HCT116 (cell line): Measurements from ENCODE around the gene TEKT3. TPM values are rescaled to one million over a fixed set of nuclear protein-coding genes. Genes with fewer than 3 reads are reported as not detected.

Experiments
- ATAC-seq: fragments of 200-7000 bp; cut with Tn5 transposase; 2 replicates; pipeline ENCODE4 v1.9.1; 2020; ENCODE audit warnings: mild to moderate bottlenecking, moderate library complexity
- BruUV-seq: library from RNA; stranded (reverse); fragments of 400-500 nt; replicated peaks from 2 replicates; lab custom pipeline; 2021; lab: Mats Ljungman, UMichigan
- CTCF ChIA-PET: fragments of 300-600 bp; sonication (Branson Sonifier 250); formaldehyde crosslinking; loops from one replicate; lab custom pipeline; 2021; ENCODE audit warnings: antibody characterized with exemption; lab: Charles Lee
- POLR2A ChIA-PET: fragments of 300-600, 350-600 bp; sonication (Branson Sonifier 250); formaldehyde crosslinking; loops from one replicate; lab custom pipeline; 2021; ENCODE audit warnings: antibody characterized with exemption; lab: Charles Lee
- RAD21 ChIA-PET, 2 experiments: fragments of 300-600 bp; sonication (Branson Sonifier 250); formaldehyde crosslinking; loops; one replicate each; lab custom pipeline; 2023; ENCODE audit warnings: low total read pairs in 2 of 2; ENCODE audit not compliant: uncharacterized antibody in 2 of 2, unreplicated experiment in 2 of 2, low non-redundant PET in 1 of 2; lab: Charles Lee
- DNase-seq: peaks from one replicate; pipeline ENCODE4 v3.0.0-alpha.2; 2010; ENCODE audit warnings: low read depth, low spot score
- H2AFZ ChIP-seq: fragments of 200-600 bp; shearing (Covaris generic), sonication (generic); 2 replicates; pipeline ENCODE4 v1.6.1; 2017; ENCODE audit warnings: low read depth, mixed run types, mixed read lengths, antibody characterized with exemption, low read length; ENCODE audit not compliant: poor library complexity, severe bottlenecking
- H3K27ac ChIP-seq: 2 replicates; pipeline ENCODE4 v1.5.1; 2012; ENCODE audit warnings: low read depth, low read length
- H3K27me3 ChIP-seq: fragments of 200-600 bp; sonication (generic); 2 replicates; pipeline ENCODE4 v1.6.1; 2016; ENCODE audit warnings: mixed run types, low read length, mixed read lengths; ENCODE audit not compliant: insufficient read depth
- H3K36me3 ChIP-seq, 2 experiments: fragments of 200-500 bp in 1 of 2; fragments of 200-600 bp in 1 of 2; sonication (Bioruptor generic) in 1 of 2; sonication (generic) in 1 of 2; 2 replicates each; pipeline versions ENCODE4 v1.5.1 to v1.6.1; 2014 to 2016; ENCODE audit warnings: low read length in 2 of 2, inconsistent platforms in 1 of 2, mixed read lengths in 1 of 2, mixed run types in 1 of 2; ENCODE audit not compliant: insufficient read depth in 2 of 2, control insufficient read depth in 1 of 2
- H3K4me1 ChIP-seq, 2 experiments: fragments of 200-600 bp in 1 of 2; sonication (generic) in 1 of 2; 2 replicates each; pipeline versions ENCODE4 v1.5.1 to v1.6.1; 2012 to 2017; ENCODE audit warnings: low read length in 2 of 2, inconsistent platforms in 1 of 2, mild to moderate bottlenecking in 1 of 2, mixed read lengths in 1 of 2, mixed run types in 1 of 2, moderate library complexity in 1 of 2; ENCODE audit not compliant: insufficient read depth in 2 of 2, control insufficient read depth in 1 of 2
- H3K4me2 ChIP-seq: fragments of 200-600 bp; sonication (generic); 2 replicates; pipeline ENCODE4 v1.6.1; 2017; ENCODE audit warnings: mixed run types, low read length, mixed read lengths
- H3K4me3 ChIP-seq, 2 experiments: fragments of 200-600 bp in 1 of 2; sonication (generic) in 1 of 2; replicated peaks in 1 of 2; 2 replicates each; pipeline ENCODE4 v1.5.1; 2011 to 2016; ENCODE audit warnings: low read length in 2 of 2, control low read depth in 1 of 2, low read depth in 1 of 2, mild to moderate bottlenecking in 1 of 2, mixed read lengths in 1 of 2, mixed run types in 1 of 2
- H3K79me2 ChIP-seq: fragments of 200-600 bp; sonication (generic); 2 replicates; pipeline ENCODE4 v1.6.1; 2017; ENCODE audit warnings: mild to moderate bottlenecking, mixed run types, low read length, moderate library complexity, mixed read lengths; ENCODE audit not compliant: insufficient read depth
- H3K9ac ChIP-seq: fragments of 200-600 bp; sonication (generic); 2 replicates; pipeline ENCODE4 v1.6.1; 2016; ENCODE audit warnings: low read length, mixed read lengths
- H3K9me2 ChIP-seq: fragments of 200-600 bp; sonication (generic), shearing (Covaris generic); 2 replicates; pipeline ENCODE4 v1.6.1; 2017; ENCODE audit warnings: mixed run types, mild to moderate bottlenecking, moderate library complexity; ENCODE audit not compliant: insufficient read depth
- H3K9me3 ChIP-seq, 2 experiments: fragments of 200-500 bp in 1 of 2; fragments of 200-600 bp in 1 of 2; sonication (Bioruptor generic) in 1 of 2; sonication (generic) in 1 of 2; 2 replicates each; pipeline ENCODE4 v1.6.1; 2014 to 2017; ENCODE audit warnings: low read length in 2 of 2, mixed read lengths in 2 of 2, inconsistent platforms in 1 of 2, low read depth in 1 of 2, mild to moderate bottlenecking in 1 of 2, mixed run types in 1 of 2, moderate library complexity in 1 of 2; ENCODE audit not compliant: control insufficient read depth in 1 of 2, insufficient read depth in 1 of 2
- H4K20me1 ChIP-seq: fragments of 200-600 bp; sonication (generic), shearing (Covaris generic); 2 replicates; pipeline ENCODE4 v1.6.1; 2017; ENCODE audit warnings: mixed run types, mild to moderate bottlenecking, moderate library complexity; ENCODE audit not compliant: insufficient read depth
- EGR1 ChIP-seq: IDR thresholded peaks from 2 replicates; pipeline ENCODE4 v1.6.1; 2012; ENCODE audit warnings: low read depth
- FOSL1 ChIP-seq: IDR thresholded peaks from 2 replicates; pipeline ENCODE4 v1.6.1; 2012; ENCODE audit warnings: low read depth
- POLR2A ChIP-seq: IDR thresholded peaks from 2 replicates; pipeline ENCODE4 v1.7.0; 2011; ENCODE audit warnings: borderline replicate concordance; ENCODE audit not compliant: insufficient read depth, insufficient read length; ENCODE audit errors: extremely low read depth
- SP1 ChIP-seq: IDR thresholded peaks from 2 replicates; pipeline ENCODE4 v1.6.1; 2012; ENCODE audit warnings: low read depth
- SRF ChIP-seq: IDR thresholded peaks from 2 replicates; pipeline ENCODE4 v1.6.1; 2012; ENCODE audit warnings: low read depth
- TCF7L2 ChIP-seq: IDR thresholded peaks from 2 replicates; pipeline ENCODE4 v1.7.0; 2011; ENCODE audit warnings: borderline replicate concordance, inconsistent platforms; ENCODE audit not compliant: insufficient read depth, insufficient read length; ENCODE audit errors: extremely low read depth
- YY1 ChIP-seq: IDR thresholded peaks from 2 replicates; pipeline ENCODE4 v1.6.1; 2011; ENCODE audit warnings: low read length, low read depth, moderate library complexity, mild to moderate bottlenecking; ENCODE audit not compliant: insufficient replicate concordance; ENCODE audit errors: extremely low read depth
- ZNF274 ChIP-seq: fragments of 200-500 bp; sonication (Bioruptor generic); IDR thresholded peaks from 2 replicates; pipeline ENCODE4 v1.6.1; 2014; ENCODE audit warnings: mild to moderate bottlenecking, low read depth, low read length, inconsistent platforms
- intact Hi-C: fragments of 100-400 bp; cut with micrococcal nuclease; formaldehyde crosslinking; loops from 2 replicates; pipeline ENCODE4 v1.10.0; 2022
- total RNA-seq: library from RNA; stranded (reverse); gene quantifications from one replicate; pipeline ENCODE4 v1.2.1, GENCODE V29; 2021; ENCODE audit not compliant: unreplicated experiment
- TF ChIP-seq, protein P1 (sequence below), 3 experiments: fragments of 200-600 bp in 1 of 3; sonication (generic) in 1 of 3; IDR thresholded peaks in 2 of 3; conservative IDR thresholded peaks in 1 of 3; 2 replicates each; pipeline ENCODE4 v1.5.1; 2012 to 2017; ENCODE audit warnings: low read depth in 2 of 3, low read length in 2 of 3, antibody characterized with exemption in 1 of 3, borderline replicate concordance in 1 of 3, control low read depth in 1 of 3, mild to moderate bottlenecking in 1 of 3, mixed read lengths in 1 of 3, mixed run types in 1 of 3, moderate library complexity in 1 of 3; ENCODE audit not compliant: insufficient read depth in 1 of 3
- TF ChIP-seq, protein P2 (sequence below): IDR thresholded peaks from 2 replicates; pipeline ENCODE4 v1.6.1; 2012
- TF ChIP-seq, protein P3 (sequence below): IDR thresholded peaks from 2 replicates; pipeline ENCODE4 v1.6.1; 2012; ENCODE audit warnings: low read depth

The TEKT3 gene
- total RNA-seq, 1 experiment from 2014 or later, result 0.64 TPM

DNA sequence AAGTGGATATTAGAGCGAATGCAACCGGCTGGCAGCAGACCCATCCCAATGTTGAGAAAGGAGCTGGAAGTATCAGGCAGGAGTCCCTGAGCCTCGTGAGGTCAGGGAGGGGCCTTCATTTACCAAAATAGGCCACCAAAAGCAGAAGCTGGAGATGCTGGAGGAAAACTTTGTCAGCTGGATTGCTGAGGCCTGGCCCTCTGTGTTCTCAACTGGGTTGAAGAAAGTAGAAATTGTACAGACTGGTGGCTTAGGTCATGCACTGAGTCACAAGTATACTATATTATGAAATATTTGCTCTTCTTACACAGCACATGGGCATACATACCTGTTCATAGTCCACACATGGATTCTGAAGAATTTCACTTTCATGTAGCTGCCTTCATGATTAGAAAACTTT lies 23.2 kb upstream of the TEKT3 start:
- H3K9me3 ChIP-seq, result no peaks in the 10 kb centered on the region
- no TSS peak for BruUV-seq
- TF ChIP-seq EGR1 (no peak), YY1 (no peak), SP1 (no peak), FOSL1 (no peak), ZNF274 (no peak), SRF (no peak), POLR2A (no peak)
- TF ChIP-seq, protein P1, sequence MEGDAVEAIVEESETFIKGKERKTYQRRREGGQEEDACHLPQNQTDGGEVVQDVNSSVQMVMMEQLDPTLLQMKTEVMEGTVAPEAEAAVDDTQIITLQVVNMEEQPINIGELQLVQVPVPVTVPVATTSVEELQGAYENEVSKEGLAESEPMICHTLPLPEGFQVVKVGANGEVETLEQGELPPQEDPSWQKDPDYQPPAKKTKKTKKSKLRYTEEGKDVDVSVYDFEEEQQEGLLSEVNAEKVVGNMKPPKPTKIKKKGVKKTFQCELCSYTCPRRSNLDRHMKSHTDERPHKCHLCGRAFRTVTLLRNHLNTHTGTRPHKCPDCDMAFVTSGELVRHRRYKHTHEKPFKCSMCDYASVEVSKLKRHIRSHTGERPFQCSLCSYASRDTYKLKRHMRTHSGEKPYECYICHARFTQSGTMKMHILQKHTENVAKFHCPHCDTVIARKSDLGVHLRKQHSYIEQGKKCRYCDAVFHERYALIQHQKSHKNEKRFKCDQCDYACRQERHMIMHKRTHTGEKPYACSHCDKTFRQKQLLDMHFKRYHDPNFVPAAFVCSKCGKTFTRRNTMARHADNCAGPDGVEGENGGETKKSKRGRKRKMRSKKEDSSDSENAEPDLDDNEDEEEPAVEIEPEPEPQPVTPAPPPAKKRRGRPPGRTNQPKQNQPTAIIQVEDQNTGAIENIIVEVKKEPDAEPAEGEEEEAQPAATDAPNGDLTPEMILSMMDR (IDR thresholded peaks at IDR 0.05 in 2 of 3, conservative IDR thresholded peaks at IDR 0.05 in 1 of 3; ENCODE audit: borderline replicate concordance in 1 of 3, insufficient read depth in 1 of 3, low read depth in 2 of 3, low read length in 2 of 3), result no peak
- TF ChIP-seq, protein P2, sequence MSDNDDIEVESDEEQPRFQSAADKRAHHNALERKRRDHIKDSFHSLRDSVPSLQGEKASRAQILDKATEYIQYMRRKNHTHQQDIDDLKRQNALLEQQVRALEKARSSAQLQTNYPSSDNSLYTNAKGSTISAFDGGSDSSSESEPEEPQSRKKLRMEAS, result no peak
- TF ChIP-seq, all 23 proteins: peak for 0
- CTCF ChIA-PET, result no interaction called here
- POLR2A ChIA-PET, result no interaction called here
- no peak for ATAC-seq
- no peak overlapping the region for H3K27ac ChIP-seq
- H3K9ac ChIP-seq, result no peak overlapping the region
- DNase-seq, result no peak
- RAD21 ChIA-PET, result no interaction called here
- H3K4me2 ChIP-seq, result no peak overlapping the region
- H4K20me1 ChIP-seq, result no peaks in the 10 kb centered on the region
- no peaks in the 10 kb centered on the region for H3K79me2 ChIP-seq
- no peaks in the 10 kb centered on the region for H3K27me3 ChIP-seq
- no peaks in the 10 kb centered on the region for H3K36me3 ChIP-seq
- intact Hi-C loops, result no loop called here
- H3K4me1 ChIP-seq, result no peaks in the 10 kb centered on the region
- H3K4me3 ChIP-seq, result no peak overlapping the region
- no peaks in the 10 kb centered on the region for H3K9me2 ChIP-seq
- H2AFZ ChIP-seq, result no peak overlapping the region

DNA sequence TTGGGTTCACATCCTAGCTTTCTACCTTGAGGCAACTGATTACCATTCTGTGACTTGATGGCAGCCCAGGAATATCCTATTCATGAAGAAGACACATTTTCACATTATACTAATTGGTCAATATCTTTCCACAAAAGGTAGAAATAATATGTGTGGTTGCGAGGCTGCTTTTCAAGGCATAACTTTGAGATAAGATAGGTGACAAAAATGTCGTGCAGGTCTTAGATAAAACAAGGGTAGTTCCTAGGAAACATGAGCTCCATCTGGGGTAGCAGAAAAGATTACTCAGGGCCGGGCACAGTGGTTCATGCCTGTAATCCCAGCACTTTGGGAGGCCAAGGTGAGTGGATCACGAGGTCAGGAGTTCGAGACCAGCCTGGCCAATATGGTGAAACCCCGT lies 22.3 kb upstream of the TEKT3 start:
- no TSS peak for BruUV-seq
- CTCF ChIA-PET, result no interaction called here
- Histone ChIP-seq H3K4me2 (no peak overlapping the region), H3K36me3 (no peaks in the 10 kb centered on the region), H3K9me2 (no peaks in the 10 kb centered on the region), H4K20me1 (no peaks in the 10 kb centered on the region), H3K9me3 (no peaks in the 10 kb centered on the region), H3K4me3 (no peak overlapping the region), H3K27me3 (no peaks in the 10 kb centered on the region), H2AFZ (no peak overlapping the region), H3K79me2 (no peaks in the 10 kb centered on the region), H3K9ac (no peak overlapping the region), H3K27ac (no peak overlapping the region), H3K4me1 (no peaks in the 10 kb centered on the region)
- POLR2A ChIA-PET, result no interaction called here
- no peak for ATAC-seq
- intact Hi-C loops, result no loop called here
- TF ChIP-seq ZNF274, result no peak
- no peak for TF ChIP-seq TCF7L2
- TF ChIP-seq, protein P3, sequence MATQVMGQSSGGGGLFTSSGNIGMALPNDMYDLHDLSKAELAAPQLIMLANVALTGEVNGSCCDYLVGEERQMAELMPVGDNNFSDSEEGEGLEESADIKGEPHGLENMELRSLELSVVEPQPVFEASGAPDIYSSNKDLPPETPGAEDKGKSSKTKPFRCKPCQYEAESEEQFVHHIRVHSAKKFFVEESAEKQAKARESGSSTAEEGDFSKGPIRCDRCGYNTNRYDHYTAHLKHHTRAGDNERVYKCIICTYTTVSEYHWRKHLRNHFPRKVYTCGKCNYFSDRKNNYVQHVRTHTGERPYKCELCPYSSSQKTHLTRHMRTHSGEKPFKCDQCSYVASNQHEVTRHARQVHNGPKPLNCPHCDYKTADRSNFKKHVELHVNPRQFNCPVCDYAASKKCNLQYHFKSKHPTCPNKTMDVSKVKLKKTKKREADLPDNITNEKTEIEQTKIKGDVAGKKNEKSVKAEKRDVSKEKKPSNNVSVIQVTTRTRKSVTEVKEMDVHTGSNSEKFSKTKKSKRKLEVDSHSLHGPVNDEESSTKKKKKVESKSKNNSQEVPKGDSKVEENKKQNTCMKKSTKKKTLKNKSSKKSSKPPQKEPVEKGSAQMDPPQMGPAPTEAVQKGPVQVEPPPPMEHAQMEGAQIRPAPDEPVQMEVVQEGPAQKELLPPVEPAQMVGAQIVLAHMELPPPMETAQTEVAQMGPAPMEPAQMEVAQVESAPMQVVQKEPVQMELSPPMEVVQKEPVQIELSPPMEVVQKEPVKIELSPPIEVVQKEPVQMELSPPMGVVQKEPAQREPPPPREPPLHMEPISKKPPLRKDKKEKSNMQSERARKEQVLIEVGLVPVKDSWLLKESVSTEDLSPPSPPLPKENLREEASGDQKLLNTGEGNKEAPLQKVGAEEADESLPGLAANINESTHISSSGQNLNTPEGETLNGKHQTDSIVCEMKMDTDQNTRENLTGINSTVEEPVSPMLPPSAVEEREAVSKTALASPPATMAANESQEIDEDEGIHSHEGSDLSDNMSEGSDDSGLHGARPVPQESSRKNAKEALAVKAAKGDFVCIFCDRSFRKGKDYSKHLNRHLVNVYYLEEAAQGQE, result no peak
- RAD21 ChIA-PET, result no interaction called here
- no peak for DNase-seq
